Mesenchymal stem cell (in vitro differentiated cells and primary cell): ENCODE data around the gene CENPP.

ENCODE experiments used
- DNase-seq: peaks from one replicate; pipeline ENCODE4 v3.0.0-alpha.2; 2013
- H2AFZ ChIP-seq: one replicate; pipeline ENCODE4 v1.6.1; 2013; ENCODE audit warnings: low read depth, mild to moderate bottlenecking, control low read depth, inconsistent platforms, low read length, moderate library complexity
- H2AK5ac ChIP-seq: 2 replicates; pipeline ENCODE4 v1.6.1; 2013; ENCODE audit warnings: low read length, moderate library complexity, mild to moderate bottlenecking, inconsistent platforms; ENCODE audit not compliant: severe bottlenecking
- H2BK120ac ChIP-seq: one replicate; pipeline ENCODE4 v1.6.1; 2013; ENCODE audit warnings: low read depth, mild to moderate bottlenecking, inconsistent platforms, low read length, moderate library complexity
- H2BK12ac ChIP-seq, 2 experiments: one replicate each; pipeline ENCODE4 v1.6.1; 2013; ENCODE audit warnings: inconsistent platforms in 2 of 2, low read length in 2 of 2, mild to moderate bottlenecking in 2 of 2, moderate library complexity in 2 of 2, control low read depth in 1 of 2
- H2BK15ac ChIP-seq: one replicate; pipeline ENCODE4 v1.6.1; 2013; ENCODE audit warnings: mild to moderate bottlenecking, low read depth, inconsistent platforms; ENCODE audit not compliant: poor library complexity, severe bottlenecking
- H2BK5ac ChIP-seq: 2 replicates; pipeline ENCODE4 v1.6.1; 2013; ENCODE audit warnings: low read depth, mild to moderate bottlenecking, low read length, control low read depth, inconsistent platforms; ENCODE audit not compliant: poor library complexity, severe bottlenecking
- H3K14ac ChIP-seq, 2 experiments: one replicate each; pipeline ENCODE4 v1.6.1; 2013; ENCODE audit warnings: inconsistent platforms in 2 of 2, low read length in 2 of 2, control low read depth in 1 of 2, mild to moderate bottlenecking in 1 of 2, moderate library complexity in 1 of 2
- H3K18ac ChIP-seq, 2 experiments: one replicate each; pipeline ENCODE4 v1.6.1; 2013; ENCODE audit warnings: inconsistent platforms in 2 of 2, low read length in 2 of 2, control low read depth in 1 of 2, low read depth in 1 of 2, mild to moderate bottlenecking in 1 of 2
- H3K23ac ChIP-seq, 2 experiments: one replicate each; pipeline ENCODE4 v1.6.1; 2013; ENCODE audit warnings: inconsistent platforms in 2 of 2, low read length in 2 of 2, mild to moderate bottlenecking in 2 of 2, moderate library complexity in 2 of 2, control low read depth in 1 of 2
- H3K27ac ChIP-seq: 2 replicates; pipeline ENCODE4 v1.5.1; 2013; ENCODE audit warnings: mild to moderate bottlenecking, moderate library complexity, low read length, control low read depth, inconsistent platforms; ENCODE audit not compliant: poor library complexity, severe bottlenecking
- H3K27me3 ChIP-seq, 2 experiments: 2 replicates each; pipeline versions ENCODE4 v1.6.1 to v1.7.0; 2013; ENCODE audit warnings: low read length in 2 of 2, mild to moderate bottlenecking in 2 of 2, moderate library complexity in 2 of 2, control low read depth in 1 of 2, inconsistent platforms in 1 of 2; ENCODE audit not compliant: control insufficient read depth in 1 of 2, insufficient read depth in 1 of 2
- H3K36me3 ChIP-seq, 2 experiments: 2 replicates each; pipeline versions ENCODE4 v1.6.1 to v1.7.0; 2013; ENCODE audit warnings: low read length in 2 of 2, control low read depth in 1 of 2, inconsistent platforms in 1 of 2, low read depth in 1 of 2, mild to moderate bottlenecking in 1 of 2; ENCODE audit not compliant: insufficient read depth in 2 of 2, control insufficient read depth in 1 of 2
- H3K4ac ChIP-seq, 2 experiments: one replicate each; pipeline ENCODE4 v1.6.1; 2013; ENCODE audit warnings: inconsistent platforms in 2 of 2, low read length in 2 of 2, mild to moderate bottlenecking in 2 of 2, moderate library complexity in 2 of 2, control low read depth in 1 of 2, low read depth in 1 of 2
- H3K4me1 ChIP-seq: 2 replicates; pipeline ENCODE4 v1.6.1; 2013; ENCODE audit warnings: low read depth, low read length, control low read depth; ENCODE audit not compliant: control insufficient read depth, insufficient read depth
- H3K4me2 ChIP-seq: 2 replicates; pipeline ENCODE4 v1.6.1; 2013; ENCODE audit warnings: low read length, mild to moderate bottlenecking, inconsistent platforms; ENCODE audit not compliant: poor library complexity, severe bottlenecking
- H3K4me3 ChIP-seq, 2 experiments: 2 replicates each; pipeline versions ENCODE4 v1.5.1 to v1.7.0; 2013; ENCODE audit warnings: low read length in 2 of 2, mild to moderate bottlenecking in 2 of 2, control low read depth in 1 of 2, low read depth in 1 of 2; ENCODE audit not compliant: insufficient read depth in 1 of 2
- H3K79me1 ChIP-seq: replicated peaks from 2 replicates; pipeline ENCODE4 v1.6.1; 2013; ENCODE audit warnings: mild to moderate bottlenecking, control low read depth, low read length, inconsistent platforms; ENCODE audit not compliant: poor library complexity, severe bottlenecking
- H3K9ac ChIP-seq: 2 replicates; pipeline ENCODE4 v1.7.0; 2013; ENCODE audit warnings: mild to moderate bottlenecking, low read length, moderate library complexity
- H3K9me3 ChIP-seq: 2 replicates; pipeline ENCODE4 v1.7.0; 2013; ENCODE audit warnings: mild to moderate bottlenecking, low read length; ENCODE audit not compliant: control insufficient read depth
- H4K8ac ChIP-seq: one replicate; pipeline ENCODE4 v1.6.1; 2013; ENCODE audit warnings: inconsistent platforms, mild to moderate bottlenecking, low read length, moderate library complexity
- H4K91ac ChIP-seq: one replicate; pipeline ENCODE4 v1.6.1; 2013; ENCODE audit warnings: mild to moderate bottlenecking, low read length, inconsistent platforms
- WGBS: methylation state at CpG from one replicate; pipeline ENCODE4 v1.1.7; 2013; ENCODE audit warnings: mixed read lengths; 5-methylcytosine and 5-hydroxymethylcytosine counted together

CENPP gene

DNA sequence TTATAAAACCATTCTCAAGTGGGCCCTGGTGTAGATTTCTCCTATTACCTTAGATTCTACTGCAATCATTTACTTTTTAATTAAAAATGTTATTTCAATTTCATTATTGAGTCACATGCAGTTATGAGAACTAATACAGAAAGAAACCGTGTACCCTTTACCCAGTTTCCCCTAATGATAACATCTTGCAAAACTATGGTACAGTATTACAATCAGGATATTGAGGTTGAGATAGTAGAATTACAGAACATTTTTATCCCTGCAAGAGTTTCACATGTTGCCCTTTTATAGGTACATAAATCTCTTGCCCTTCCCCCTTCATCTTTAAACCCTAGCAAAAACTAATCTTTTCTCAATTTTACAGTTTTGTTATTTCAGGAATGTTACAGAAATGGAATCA lies 109.5 kb downstream of the CENPP start:
- H4K91ac ChIP-seq, result no peak overlapping the region

GRCh38 chr9:92438900-92439526 lies 113.3 kb downstream of the CENPP start:
- Histone ChIP-seq H4K91ac (no peak overlapping the region), H3K79me1 (no peaks in the 10 kb centered on the region), H3K18ac (no peak overlapping the region), H3K9ac (peak overlapping the region; percentile 69), H3K14ac (no peak overlapping the region), H2AK5ac (no peak overlapping the region), H4K8ac (no peak overlapping the region), H2BK120ac (no peak overlapping the region), H3K27me3 (no peaks in the 10 kb centered on the region), H2AFZ (no peak overlapping the region), H3K4me2 (no peak overlapping the region), H2BK15ac (no peak overlapping the region), H2BK12ac (no peak overlapping the region), H3K4me3 (no peak overlapping the region), H3K23ac (no peak overlapping the region), H2BK5ac (no peak overlapping the region), H3K27ac (no peak overlapping the region), H3K4me1 (no peaks in the 10 kb centered on the region), H3K36me3 (no peaks in the 10 kb centered on the region), H3K9me3 (no peaks in the 10 kb centered on the region), H3K4ac (no peak overlapping the region)
- DNase-seq, result peak; percentile 17
- 84% methylated on average over 3 of the region's 5 CpGs for WGBS

More for the DNA sequence above, 109.5 kb downstream of the CENPP start:
- no peak overlapping the region for H3K18ac ChIP-seq
- no peak overlapping the region for H2BK15ac ChIP-seq
- no peak overlapping the region for H2BK120ac ChIP-seq
- no peak overlapping the region for H3K9ac ChIP-seq
- no peaks in the 10 kb centered on the region for H3K36me3 ChIP-seq
- H3K4me2 ChIP-seq, result no peak overlapping the region
- no peaks in the 10 kb centered on the region for H3K4me1 ChIP-seq
- no peak overlapping the region for H2AFZ ChIP-seq
- H3K9me3 ChIP-seq, result no peaks in the 10 kb centered on the region
- no peak overlapping the region for H2BK12ac ChIP-seq
- no peak overlapping the region for H3K23ac ChIP-seq
- H3K27ac ChIP-seq, result no peak overlapping the region
- no peak for DNase-seq
- H4K8ac ChIP-seq, result no peak overlapping the region
- no CpG with 5 or more reads among the region's 1 CpG for WGBS
- H3K14ac ChIP-seq, result no peak overlapping the region
- H3K79me1 ChIP-seq, result no peaks in the 10 kb centered on the region
- H3K4me3 ChIP-seq, result no peak overlapping the region
- no peak overlapping the region for H2BK5ac ChIP-seq
- no peak overlapping the region for H2AK5ac ChIP-seq
- no peak overlapping the region for H3K4ac ChIP-seq
- H3K27me3 ChIP-seq, result no peaks in the 10 kb centered on the region

DNA sequence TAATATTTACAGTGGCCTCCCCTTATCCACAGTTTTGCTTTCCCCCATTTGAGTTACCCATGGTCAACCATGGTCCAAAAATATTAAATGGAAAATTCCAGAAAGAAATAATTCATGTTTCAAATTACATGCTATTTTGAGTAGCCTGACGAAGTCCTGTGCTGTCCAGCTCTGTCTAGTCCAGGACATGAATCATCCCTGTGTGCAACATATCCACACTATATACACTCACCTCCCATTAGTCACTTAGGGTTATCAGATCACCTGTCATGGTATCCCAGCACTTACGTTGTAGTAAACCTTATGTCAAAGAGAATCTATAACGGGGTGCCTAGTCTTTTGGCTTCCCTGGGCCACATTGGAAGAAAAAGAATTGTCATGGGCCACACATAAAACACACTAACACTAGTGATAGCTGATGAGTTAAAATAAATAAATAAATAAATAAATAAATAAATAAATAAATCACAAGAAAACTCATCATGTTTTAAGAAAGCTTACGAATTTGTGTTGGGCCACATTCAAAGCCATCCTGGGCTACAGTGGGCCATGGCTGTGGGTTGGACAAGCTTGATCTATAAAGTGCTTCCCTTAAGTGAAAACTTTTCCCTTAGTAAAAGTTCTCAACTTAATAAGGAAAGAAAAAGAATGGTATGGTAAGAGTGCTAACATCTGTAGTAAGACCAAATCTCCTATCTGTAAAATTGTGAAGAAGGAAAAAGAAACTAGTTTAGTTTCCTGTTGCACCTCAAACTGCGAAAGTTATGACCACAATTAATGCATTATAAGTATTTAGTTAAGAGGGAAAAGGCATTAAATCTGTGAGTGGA lies 114.4 kb downstream of the CENPP start:
- Histone ChIP-seq H4K8ac (no peak overlapping the region), H2BK120ac (no peak overlapping the region), H3K4me2 (no peak overlapping the region), H3K4me3 (no peak overlapping the region), H2BK15ac (no peak overlapping the region), H3K23ac (no peak overlapping the region), H2BK12ac (no peak overlapping the region), H4K91ac (no peak overlapping the region), H2AFZ (no peak overlapping the region), H3K36me3 (no peaks in the 10 kb centered on the region), H3K4me1 (no peaks in the 10 kb centered on the region), H3K14ac (no peak overlapping the region), H3K4ac (no peak overlapping the region), H2BK5ac (no peak overlapping the region), H3K79me1 (no peaks in the 10 kb centered on the region), H3K18ac (no peak overlapping the region), H3K27ac (no peak overlapping the region), H3K27me3 (no peaks in the 10 kb centered on the region), H3K9ac (peak overlapping the region; percentile 69), H2AK5ac (no peak overlapping the region), H3K9me3 (no peaks in the 10 kb centered on the region)
- peak; percentile 35 for DNase-seq
- 77% methylated on average over 5 of the region's 5 CpGs for WGBS

DNA sequence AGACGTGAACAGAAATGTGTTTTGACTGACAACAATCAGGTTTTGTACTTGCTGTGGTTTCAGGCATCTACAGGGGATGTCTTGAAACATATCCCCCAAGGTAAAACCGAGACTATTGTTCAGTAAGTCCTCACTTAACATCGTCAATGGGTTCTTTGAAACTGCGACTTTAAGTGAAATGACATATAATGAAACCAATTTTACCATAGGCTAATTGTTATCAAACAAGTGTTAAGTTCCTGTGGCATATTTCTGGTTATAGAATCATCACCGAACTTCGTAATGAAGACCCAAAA lies 114.9 kb downstream of the CENPP start:
- 90% methylated on average over 3 of the region's 6 CpGs for WGBS
- Histone ChIP-seq H3K36me3 (no peaks in the 10 kb centered on the region), H3K27ac (no peak overlapping the region), H2BK5ac (no peak overlapping the region), H2BK12ac (no peak overlapping the region), H3K23ac (no peak overlapping the region), H4K91ac (no peak overlapping the region), H3K79me1 (no peaks in the 10 kb centered on the region), H4K8ac (no peak overlapping the region), H3K4me3 (no peak overlapping the region), H3K9ac (no peak overlapping the region), H2BK15ac (no peak overlapping the region), H3K18ac (no peak overlapping the region), H2AFZ (no peak overlapping the region), H3K27me3 (no peaks in the 10 kb centered on the region), H3K4me2 (no peak overlapping the region), H2AK5ac (no peak overlapping the region), H3K4ac (no peak overlapping the region), H3K14ac (no peak overlapping the region), H2BK120ac (no peak overlapping the region), H3K4me1 (no peaks in the 10 kb centered on the region), H3K9me3 (no peaks in the 10 kb centered on the region)
- DNase-seq, result no peak
